B cell (primary cell): ENCODE data around the gene OGDH. TPM values are rescaled to one million over a fixed set of nuclear protein-coding genes. Genes with fewer than 3 reads are reported as not detected.

Experiments used
- ATAC-seq: fragments of 200-7000 bp; cut with Tn5 transposase; one replicate; pipeline ENCODE4 v1.10.0; 2021; ENCODE audit warnings: low read depth, mild to moderate bottlenecking, moderate number of reproducible peaks, moderate library complexity
- CTCF ChIA-PET: fragments of 350-600 bp; sonication (Branson Sonifier 250); formaldehyde crosslinking; loops from one replicate; lab custom pipeline; 2021; ENCODE audit warnings: antibody characterized with exemption, inconsistent platforms; lab: Charles Lee
- POLR2A ChIA-PET: fragments of 350-600 bp; sonication (Branson Sonifier 250); formaldehyde crosslinking; loops from one replicate; lab custom pipeline; 2021; ENCODE audit warnings: antibody characterized with exemption; lab: Charles Lee
- DNase-seq: peaks from one replicate; pipeline ENCODE4 v3.0.0; 2013
- H2AFZ ChIP-seq: 2 replicates; pipeline ENCODE4 v1.6.1; 2012; ENCODE audit warnings: mild to moderate bottlenecking, low read depth, low read length; ENCODE audit not compliant: insufficient read depth, poor library complexity, severe bottlenecking
- H3K27ac ChIP-seq, 2 donors: 1 replicate in 1 of 2; 2 replicates in 1 of 2; pipeline ENCODE4 v1.5.1; 2012 to 2013; ENCODE audit warnings: low read length in 2 of 2, mild to moderate bottlenecking in 2 of 2, moderate library complexity in 1 of 2
- H3K27me3 ChIP-seq, 4 experiments: fragments of 200-600 bp in 1 of 4; sonication (generic) in 1 of 4; replicated peaks in 1 of 4; 1 replicate in 2 of 4; 2 replicates in 2 of 4; pipeline versions ENCODE4 v1.6.1 to v1.7.0; 2013 to 2016; ENCODE audit warnings: low read length in 3 of 4, mild to moderate bottlenecking in 2 of 4, mixed read lengths in 1 of 4, moderate library complexity in 1 of 4; ENCODE audit not compliant: insufficient read depth in 4 of 4, control insufficient read depth in 3 of 4; ENCODE audit errors: control extremely low read depth in 1 of 4
- H3K36me3 ChIP-seq, 2 experiments: replicated peaks in 1 of 2; 1 replicate in 1 of 2; 2 replicates in 1 of 2; pipeline versions ENCODE4 v1.6.1 to v1.7.1; 2013; ENCODE audit warnings: low read length in 1 of 2; ENCODE audit not compliant: insufficient read depth in 2 of 2, control insufficient read depth in 1 of 2; ENCODE audit errors: control extremely low read depth in 1 of 2, extremely low read depth in 1 of 2
- H3K4me1 ChIP-seq, 2 donors: fragments of 200-600 bp in 1 of 2; sonication (generic) in 1 of 2; 1 replicate in 1 of 2; 2 replicates in 1 of 2; pipeline versions ENCODE4 v1.5.1 to v1.6.1; 2013 to 2017; ENCODE audit warnings: low read length in 2 of 2; ENCODE audit not compliant: control insufficient read depth in 2 of 2, insufficient read depth in 2 of 2
- H3K4me2 ChIP-seq: replicated peaks from 2 replicates; pipeline ENCODE3; 2012; ENCODE audit warnings: mild to moderate bottlenecking, low read depth, low read length; ENCODE audit not compliant: poor library complexity, severe bottlenecking
- H3K4me3 ChIP-seq, 5 experiments: fragments of 200-600 bp in 1 of 5; sonication (generic) in 1 of 5; 1 replicate in 3 of 5; 2 replicates in 2 of 5; pipeline versions ENCODE4 v1.5.1 to v1.7.0; 2011 to 2016; ENCODE audit warnings: low read length in 4 of 5, mild to moderate bottlenecking in 4 of 5, low read depth in 2 of 5, control low read depth in 1 of 5, moderate library complexity in 1 of 5; ENCODE audit not compliant: insufficient read depth in 1 of 5; ENCODE audit errors: control extremely low read depth in 1 of 5, extremely low read depth in 1 of 5
- H3K79me2 ChIP-seq: fragments of 200-600 bp; sonication (generic); one replicate; pipeline ENCODE4 v1.6.0; 2016; ENCODE audit warnings: low read length; ENCODE audit not compliant: control insufficient read depth, insufficient read depth
- H3K9ac ChIP-seq: fragments of 200-600 bp; sonication (generic); 2 replicates; pipeline ENCODE4 v1.6.1; 2017; ENCODE audit warnings: mild to moderate bottlenecking, low read length, moderate library complexity
- H3K9me3 ChIP-seq, 3 donors: one replicate each; pipeline versions ENCODE4 v1.6.1 to v1.7.1; 2013; ENCODE audit warnings: low read length in 2 of 3; ENCODE audit not compliant: control insufficient read depth in 2 of 3, insufficient read depth in 1 of 3; ENCODE audit errors: control extremely low read depth in 1 of 3
- H4K20me1 ChIP-seq: 2 replicates; pipeline ENCODE4 v1.6.0; 2012; ENCODE audit warnings: mild to moderate bottlenecking, low read length; ENCODE audit not compliant: insufficient read depth, control insufficient read depth, poor library complexity, severe bottlenecking
- H3K27ac Mint-ChIP-seq: one replicate; pipeline ENCODE4 v1.8.0; 2021; ENCODE audit warnings: mixed read lengths
- H3K27me3 Mint-ChIP-seq: one replicate; pipeline ENCODE4 v1.8.0; 2021; ENCODE audit warnings: mixed read lengths
- H3K4me1 Mint-ChIP-seq: one replicate; pipeline ENCODE4 v1.8.0; 2021; ENCODE audit warnings: mixed read lengths
- H3K4me3 Mint-ChIP-seq: one replicate; pipeline ENCODE4 v1.8.0; 2021; ENCODE audit warnings: mixed read lengths
- H3K9me3 Mint-ChIP-seq: one replicate; pipeline ENCODE4 v1.8.0; 2022; ENCODE audit warnings: mixed read lengths; ENCODE audit not compliant: insufficient read depth
- CTCF ChIP-seq: fragments of 200-600 bp; IDR thresholded peaks from one replicate; pipeline ENCODE4 v1.8.0; 2022; ENCODE audit warnings: antibody characterized with exemption, mild to moderate bottlenecking
- EZH2 ChIP-seq: IDR thresholded peaks from 2 replicates; pipeline ENCODE4 v1.6.1; 2012; ENCODE audit warnings: borderline replicate concordance, low read depth, mild to moderate bottlenecking, moderate library complexity, low read length; ENCODE audit not compliant: insufficient read depth, poor library complexity, severe bottlenecking
- WGBS: methylation state at CpG from one replicate; pipeline ENCODE4 v1.1.5; 2013; ENCODE audit warnings: missing lambda C conversion rate; ENCODE audit not compliant: insufficient coverage; 5-methylcytosine and 5-hydroxymethylcytosine counted together
- intact Hi-C: fragments of 100-400 bp; cut with micrococcal nuclease; formaldehyde crosslinking; loops from one replicate; pipeline ENCODE4 v1.10.0; 2022
- polyA plus RNA-seq: library from polyadenylated mRNA; depleted of rRNA; stranded (reverse); fragments of >200 nt; gene quantifications from 2 replicates; pipeline ENCODE4 v1.2.3, GENCODE V29; 2012
- total RNA-seq, 2 donors: library from RNA; stranded (reverse); fragments of 120-200 nt in 1 of 2; gene quantifications; 1 replicate in 1 of 2; 2 replicates in 1 of 2; pipeline versions ENCODE4 v1.2.3 to v1.2.4, GENCODE V29; 2013 to 2022

OGDH gene
- total and polyA plus RNA-seq, 2 donors (not counting 1 experiment from before 2014, with no cell fraction given), result 42.6 to 80.2 TPM

GRCh38 chr7:44748045-44748947 is 141.9 kb downstream of the OGDH start, which contains the start of gene ZMIZ2:
TSS of gene ZMIZ2 (plus strand) at chr7:44748847. CDS start at chr7:44756250, 7,403 bp downstream.
- peaks cover 43 to 48% of the 10 kb centered on the region in 2 donors for H3K4me1 ChIP-seq
- WGBS, result 1% methylated on average over 91 of the region's 92 CpGs
- H4K20me1 ChIP-seq, result peaks cover 6% of the 10 kb centered on the region
- Mint-ChIP-seq H3K9me3 (no peaks in the 10 kb centered on the region), H3K4me1 (peaks cover 51% of the 10 kb centered on the region), H3K27ac (peak within 1 kb of the TSS; percentile 97), H3K4me3 (peak within 1 kb of the TSS; percentile 88), H3K27me3 (no peaks in the 10 kb centered on the region)
- H3K4me2 ChIP-seq, result peak within 1 kb of the TSS; percentile 85
- DNase-seq (peak; percentile 96), ATAC-seq (peak; percentile 80)
- H3K9me3 ChIP-seq, result no peaks in the 10 kb centered on the region
- peak within 1 kb of the TSS; percentile 96 to 97 for H3K27ac ChIP-seq
- TF ChIP-seq CTCF, result no peak
- TF ChIP-seq EZH2, result no peak
- intact Hi-C loops, result loop anchor here (1.0 to 2.0 kb wide), 6 partner anchors 48 to 363 kb away; partner anchors contain the start of genes H2AZ2, PPIA, TBRG4 and TMED4
- H3K36me3 ChIP-seq, result peaks cover 0 to 15% of the 10 kb centered on the region in 2 experiments
- peak within 1 kb of the TSS; percentile 61 to 89 (median 74) for H3K4me3 ChIP-seq
- H3K9ac ChIP-seq, result peak within 1 kb of the TSS; percentile 77
- H3K79me2 ChIP-seq, result peaks cover 43% of the 10 kb centered on the region
- H3K27me3 ChIP-seq, result no peaks in the 10 kb centered on the region
- peak within 1 kb of the TSS; percentile 83 for H2AFZ ChIP-seq
- CTCF ChIA-PET, result interaction anchor here (0.7 to 4.0 kb wide), 5 partner anchors 20 to 160 kb away, joined by 3 to 37 read pairs (median 4); partner anchors contain the start of gene OGDH
- POLR2A ChIA-PET, result interaction anchor here (0.6 to 3.2 kb wide), 8 partner anchors 21 to 316 kb away, joined by 3 to 29 read pairs (median 5); partner anchors contain the start of genes OGDH and TMED4
